Choroid plexus epithelial cell (primary cell): ENCODE data around the gene KCTD21.

Experiments
- DNase-seq: peaks from one replicate; pipeline ENCODE4 v3.0.0-alpha.2; 2010; ENCODE audit warnings: low read depth
- H3K4me3 ChIP-seq: 2 replicates; pipeline ENCODE4 v1.5.1; 2011; ENCODE audit warnings: low read depth, mild to moderate bottlenecking, control low read depth, low read length, moderate library complexity
- CTCF ChIP-seq: conservative IDR thresholded peaks from 2 replicates; pipeline ENCODE4 v1.5.1; 2011; ENCODE audit warnings: low read depth, mild to moderate bottlenecking, control low read depth, inconsistent platforms, low read length, moderate library complexity

Gene KCTD21

GRCh38 chr11:78205256-78205655 is 16.8 kb upstream of the KCTD21 start:
- no peak for TF ChIP-seq CTCF
- no peak for DNase-seq
- H3K4me3 ChIP-seq, result no peak overlapping the region

GRCh38 chr11:78203184-78203583 is 14.8 kb upstream of the KCTD21 start:
- no peak overlapping the region for H3K4me3 ChIP-seq

GRCh38 chr11:78202733-78203167 is 14.3 kb upstream of the KCTD21 start:
- no peak overlapping the region for H3K4me3 ChIP-seq
- DNase-seq, result no peak
- TF ChIP-seq CTCF, result no peak

More at GRCh38 chr11:78203184-78203583, 14.8 kb upstream of the KCTD21 start:
- TF ChIP-seq CTCF, result no peak
- DNase-seq, result no peak

DNA sequence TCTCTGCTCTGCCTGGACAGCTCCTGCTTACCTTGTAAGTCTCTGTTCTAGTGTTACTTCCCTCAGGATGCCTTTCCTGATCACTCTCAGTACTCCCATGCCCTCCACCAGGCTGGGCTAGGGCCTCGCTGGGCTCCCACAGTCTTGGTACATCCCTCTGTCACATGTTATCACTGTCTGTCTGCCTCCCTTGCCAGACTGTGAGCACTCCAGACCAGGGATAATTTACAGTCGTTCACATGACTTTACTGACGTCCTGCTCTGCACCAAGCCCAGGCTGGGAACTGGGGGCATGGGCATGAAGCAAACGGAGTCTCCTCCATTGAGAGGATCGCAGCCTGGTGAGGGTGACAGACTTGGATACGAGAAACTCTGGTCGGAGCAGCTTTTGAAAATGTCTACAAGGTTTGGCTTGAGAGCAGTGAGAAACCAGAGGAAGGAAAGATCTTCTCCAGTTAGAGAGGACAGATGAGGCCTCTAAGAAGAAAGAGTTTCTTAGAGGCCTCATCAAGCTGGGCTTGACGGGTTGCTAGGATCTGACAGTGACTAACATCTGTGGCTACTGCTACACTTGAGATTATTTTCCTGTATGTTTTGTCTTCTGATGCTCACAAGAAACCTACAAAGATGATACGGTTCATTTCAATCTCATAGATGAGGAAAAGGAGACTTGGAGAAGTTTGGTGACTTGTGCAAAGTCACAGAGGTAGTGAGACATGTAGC is 12.8 kb upstream of the KCTD21 start:
- no peak for DNase-seq
- no peak overlapping the region for H3K4me3 ChIP-seq
- TF ChIP-seq CTCF, result no peak

GRCh38 chr11:78200553-78200952 is 12.1 kb upstream of the KCTD21 start:
- H3K4me3 ChIP-seq, result no peak overlapping the region
- DNase-seq, result no peak
- no peak for TF ChIP-seq CTCF

- DNase-seq, result no peak
- no peak for TF ChIP-seq CTCF
- H3K4me3 ChIP-seq, result no peak overlapping the region
Measured at GRCh38 chr11:78200061-78200460, 11.6 kb upstream of the KCTD21 start.

- no peak for TF ChIP-seq CTCF
- H3K4me3 ChIP-seq, result no peak overlapping the region
- no peak for DNase-seq
Measured at GRCh38 chr11:78199653-78200015, 11.2 kb upstream of the KCTD21 start.
